ENCODE results near the gene GALM.

GRCh38 chr2:38719706-38720105, 53.8 kb downstream of the GALM start:
- TF ChIP-seq CTCF (conservative IDR thresholded peaks at IDR 0.05; ENCODE audit: low read depth, low read length), result no peak
- no peak for TF ChIP-seq EZH2 (IDR thresholded peaks at IDR 0.05; ENCODE audit: low read length, unreplicated experiment)
- TF ChIP-seq EZH2phosphoT487 (IDR thresholded peaks at IDR 0.05; ENCODE audit: borderline replicate concordance, low read length), result no peak

Measured in PC-3 (cell line).